SK-N-SH treated with all-trans-retinoic acid at 6 μM for 48 hours (cell line): Measurements from ENCODE around the gene NCAPD2.

Source experiments
- ATAC-seq: fragments of 200-7000 bp; cut with Tn5 transposase; 3 replicates; pipeline ENCODE4 v1.9.1; 2020; ENCODE audit warnings: mild to moderate bottlenecking, moderate library complexity
- ARNTL ChIP-seq: fragments of 450-650 bp; formaldehyde crosslinking; IDR thresholded peaks from 2 replicates; pipeline ENCODE4 v1.5.0; 2020; ENCODE audit warnings: low read depth, mild to moderate bottlenecking, moderate library complexity, borderline replicate concordance
- BACH2 ChIP-seq: fragments of 250-450 bp; sonication (Bioruptor Pico); IDR thresholded peaks from 2 replicates; pipeline ENCODE4 v1.9.0; 2021; ENCODE audit warnings: mild to moderate bottlenecking, borderline replicate concordance
- CSDC2 ChIP-seq: fragments of 250-450 bp; sonication (Bioruptor Pico); IDR thresholded peaks from 2 replicates; pipeline ENCODE4 v1.5.0; 2020; ENCODE audit warnings: mild to moderate bottlenecking, moderate library complexity
- ESRRG ChIP-seq: fragments of 250-450 bp; sonication (Bioruptor Pico); IDR thresholded peaks from 2 replicates; pipeline ENCODE4 v1.6.1; 2021; ENCODE audit warnings: mild to moderate bottlenecking
- ISL1 ChIP-seq: fragments of 250-450 bp; sonication (Bioruptor Pico); IDR thresholded peaks from 2 replicates; pipeline ENCODE4 v2.1.2; 2022; ENCODE audit warnings: mild to moderate bottlenecking, moderate library complexity
- OSR1 ChIP-seq: fragments of 250-450 bp; sonication (Bioruptor Pico); IDR thresholded peaks from 2 replicates; pipeline ENCODE4 v1.8.0; 2022; ENCODE audit warnings: moderate library complexity, mild to moderate bottlenecking, inconsistent platforms
- PPARA ChIP-seq: fragments of 250-450 bp; sonication (Bioruptor Pico); IDR thresholded peaks from 2 replicates; pipeline ENCODE4 v1.5.0; 2020; ENCODE audit warnings: mild to moderate bottlenecking, borderline replicate concordance
- RARB ChIP-seq: fragments of 250-450 bp; sonication (Bioruptor Pico); IDR thresholded peaks from 2 replicates; pipeline ENCODE4 v1.8.0; 2021; ENCODE audit warnings: mild to moderate bottlenecking, moderate library complexity
- SNAI2 ChIP-seq: fragments of 250-450 bp; sonication (Bioruptor Pico); IDR thresholded peaks from 2 replicates; pipeline ENCODE4 v1.5.0; 2020; ENCODE audit warnings: mild to moderate bottlenecking, moderate library complexity
- TCF4 ChIP-seq: fragments of 250-450 bp; sonication (Bioruptor Pico); IDR thresholded peaks from 2 replicates; pipeline ENCODE4 v1.8.0; 2021; ENCODE audit warnings: mild to moderate bottlenecking, moderate library complexity, borderline replicate concordance
- TOX ChIP-seq: fragments of 250-450 bp; sonication (Bioruptor Pico); IDR thresholded peaks from 2 replicates; pipeline ENCODE4 v1.8.0; 2021; ENCODE audit warnings: mild to moderate bottlenecking, moderate library complexity, borderline replicate concordance
- ZC3H10 ChIP-seq: fragments of 250-450 bp; sonication (Bioruptor Pico); IDR thresholded peaks from 2 replicates; pipeline ENCODE4 v1.5.1; 2021; ENCODE audit warnings: mild to moderate bottlenecking, moderate library complexity
- ZFP3 ChIP-seq: fragments of 250-450 bp; sonication (Bioruptor Pico); IDR thresholded peaks from 2 replicates; pipeline ENCODE4 v1.5.0; 2020; ENCODE audit warnings: mild to moderate bottlenecking, moderate library complexity
- ZFP30 ChIP-seq: fragments of 450-650 bp; formaldehyde crosslinking; IDR thresholded peaks from 2 replicates; pipeline ENCODE4 v1.5.0; 2022; ENCODE audit warnings: mild to moderate bottlenecking, moderate library complexity
- ZNF565 ChIP-seq: fragments of 450-650 bp; formaldehyde crosslinking; conservative IDR thresholded peaks from 2 replicates; pipeline ENCODE4 v1.5.0; 2020; ENCODE audit warnings: low read depth, mild to moderate bottlenecking, moderate library complexity
- ZNF70 ChIP-seq: fragments of 450-650 bp; formaldehyde crosslinking; IDR thresholded peaks from 2 replicates; pipeline ENCODE4 v1.5.0; 2020; ENCODE audit warnings: mild to moderate bottlenecking, moderate library complexity
- ZNF8 ChIP-seq: fragments of 450-650 bp; formaldehyde crosslinking; IDR thresholded peaks from 2 replicates; pipeline ENCODE4 v1.5.0; 2020; ENCODE audit warnings: mild to moderate bottlenecking, moderate library complexity
- TF ChIP-seq, protein P1 (sequence below): fragments of 250-450 bp; sonication (Bioruptor Pico); IDR thresholded peaks from 2 replicates; pipeline ENCODE4 v1.8.0; 2021; ENCODE audit warnings: low read depth, mild to moderate bottlenecking, moderate library complexity, borderline replicate concordance
- TF ChIP-seq, protein P2 (sequence below): fragments of 250-450 bp; sonication (Bioruptor Pico); IDR thresholded peaks from 2 replicates; pipeline ENCODE4 v1.5.0; 2020; ENCODE audit warnings: mild to moderate bottlenecking, moderate library complexity
- TF ChIP-seq, protein P3 (sequence below): fragments of 250-450 bp; sonication (Bioruptor Pico); IDR thresholded peaks from 2 replicates; pipeline ENCODE4 v1.8.0; 2020; ENCODE audit warnings: mild to moderate bottlenecking, moderate library complexity, borderline replicate concordance
- TF ChIP-seq, protein P4 (sequence below): fragments of 250-450 bp; sonication (Bioruptor Pico); IDR thresholded peaks from 2 replicates; pipeline ENCODE4 v1.5.1; 2020; ENCODE audit warnings: low read depth, mild to moderate bottlenecking, moderate library complexity

The NCAPD2 gene

DNA sequence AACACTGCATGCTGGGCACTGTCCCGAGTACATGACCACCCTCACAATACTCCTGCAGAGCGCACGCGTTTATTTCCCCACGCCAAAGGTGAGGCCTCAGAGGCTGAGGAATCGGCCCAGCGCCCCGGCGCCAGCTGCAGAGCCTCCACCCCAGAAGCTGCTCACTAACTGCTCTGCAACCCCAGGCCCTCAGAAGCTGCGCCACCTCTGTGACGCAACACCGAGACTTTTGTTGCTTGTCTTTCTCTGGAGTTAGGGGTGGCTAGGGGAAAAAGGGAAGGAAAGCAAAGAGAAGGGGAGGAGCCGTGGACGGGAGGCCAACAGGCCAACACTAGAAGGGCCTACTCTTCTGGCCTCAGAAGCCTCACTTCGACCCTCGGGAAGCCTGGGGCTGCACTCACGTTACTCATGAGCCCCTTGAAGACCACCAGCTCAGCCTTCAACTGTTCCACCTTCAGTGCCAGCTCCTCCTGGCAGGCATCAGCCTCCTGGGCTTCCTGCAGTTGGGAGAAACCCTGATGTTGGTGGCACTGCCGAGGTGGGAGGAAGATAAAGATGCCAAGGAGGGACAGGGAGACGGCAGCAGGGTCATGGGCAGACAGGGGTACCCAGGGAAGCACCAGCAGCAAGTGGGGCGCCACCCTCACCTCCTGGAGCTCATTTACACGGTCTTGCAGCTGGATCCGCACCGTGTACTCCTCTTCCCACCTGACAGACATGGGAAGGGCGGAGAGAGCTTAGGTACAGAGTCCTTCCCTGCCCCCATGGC lies 56.6 kb downstream of the NCAPD2 start:
- TF ChIP-seq ZNF70 (CRISPR knock-in tag) (no peak), CSDC2 (CRISPR knock-in tag) (no peak), ZC3H10 (CRISPR knock-in tag) (no peak), BACH2 (CRISPR knock-in tag) (no peak), RARB (no peak), TOX (CRISPR knock-in tag) (no peak), ESRRG (no peak), OSR1 (CRISPR knock-in tag) (no peak), PPARA (no peak), TCF4 (CRISPR knock-in tag) (no peak), ISL1 (CRISPR knock-in tag) (no peak), ZFP3 (no peak), ZNF8 (CRISPR knock-in tag) (no peak), ARNTL (CRISPR knock-in tag) (no peak)
- TF ChIP-seq, protein P1, sequence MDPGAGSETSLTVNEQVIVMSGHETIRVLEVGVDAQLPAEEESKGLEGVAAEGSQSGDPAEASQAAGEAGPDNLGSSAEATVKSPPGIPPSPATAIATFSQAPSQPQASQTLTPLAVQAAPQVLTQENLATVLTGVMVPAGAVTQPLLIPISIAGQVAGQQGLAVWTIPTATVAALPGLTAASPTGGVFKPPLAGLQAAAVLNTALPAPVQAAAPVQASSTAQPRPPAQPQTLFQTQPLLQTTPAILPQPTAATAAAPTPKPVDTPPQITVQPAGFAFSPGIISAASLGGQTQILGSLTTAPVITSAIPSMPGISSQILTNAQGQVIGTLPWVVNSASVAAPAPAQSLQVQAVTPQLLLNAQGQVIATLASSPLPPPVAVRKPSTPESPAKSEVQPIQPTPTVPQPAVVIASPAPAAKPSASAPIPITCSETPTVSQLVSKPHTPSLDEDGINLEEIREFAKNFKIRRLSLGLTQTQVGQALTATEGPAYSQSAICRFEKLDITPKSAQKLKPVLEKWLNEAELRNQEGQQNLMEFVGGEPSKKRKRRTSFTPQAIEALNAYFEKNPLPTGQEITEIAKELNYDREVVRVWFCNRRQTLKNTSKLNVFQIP (CRISPR knock-in tag), result no peak
- TF ChIP-seq, protein P2, sequence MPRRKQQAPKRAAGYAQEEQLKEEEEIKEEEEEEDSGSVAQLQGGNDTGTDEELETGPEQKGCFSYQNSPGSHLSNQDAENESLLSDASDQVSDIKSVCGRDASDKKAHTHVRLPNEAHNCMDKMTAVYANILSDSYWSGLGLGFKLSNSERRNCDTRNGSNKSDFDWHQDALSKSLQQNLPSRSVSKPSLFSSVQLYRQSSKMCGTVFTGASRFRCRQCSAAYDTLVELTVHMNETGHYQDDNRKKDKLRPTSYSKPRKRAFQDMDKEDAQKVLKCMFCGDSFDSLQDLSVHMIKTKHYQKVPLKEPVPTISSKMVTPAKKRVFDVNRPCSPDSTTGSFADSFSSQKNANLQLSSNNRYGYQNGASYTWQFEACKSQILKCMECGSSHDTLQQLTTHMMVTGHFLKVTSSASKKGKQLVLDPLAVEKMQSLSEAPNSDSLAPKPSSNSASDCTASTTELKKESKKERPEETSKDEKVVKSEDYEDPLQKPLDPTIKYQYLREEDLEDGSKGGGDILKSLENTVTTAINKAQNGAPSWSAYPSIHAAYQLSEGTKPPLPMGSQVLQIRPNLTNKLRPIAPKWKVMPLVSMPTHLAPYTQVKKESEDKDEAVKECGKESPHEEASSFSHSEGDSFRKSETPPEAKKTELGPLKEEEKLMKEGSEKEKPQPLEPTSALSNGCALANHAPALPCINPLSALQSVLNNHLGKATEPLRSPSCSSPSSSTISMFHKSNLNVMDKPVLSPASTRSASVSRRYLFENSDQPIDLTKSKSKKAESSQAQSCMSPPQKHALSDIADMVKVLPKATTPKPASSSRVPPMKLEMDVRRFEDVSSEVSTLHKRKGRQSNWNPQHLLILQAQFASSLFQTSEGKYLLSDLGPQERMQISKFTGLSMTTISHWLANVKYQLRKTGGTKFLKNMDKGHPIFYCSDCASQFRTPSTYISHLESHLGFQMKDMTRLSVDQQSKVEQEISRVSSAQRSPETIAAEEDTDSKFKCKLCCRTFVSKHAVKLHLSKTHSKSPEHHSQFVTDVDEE (CRISPR knock-in tag), result no peak
- TF ChIP-seq, protein P3, sequence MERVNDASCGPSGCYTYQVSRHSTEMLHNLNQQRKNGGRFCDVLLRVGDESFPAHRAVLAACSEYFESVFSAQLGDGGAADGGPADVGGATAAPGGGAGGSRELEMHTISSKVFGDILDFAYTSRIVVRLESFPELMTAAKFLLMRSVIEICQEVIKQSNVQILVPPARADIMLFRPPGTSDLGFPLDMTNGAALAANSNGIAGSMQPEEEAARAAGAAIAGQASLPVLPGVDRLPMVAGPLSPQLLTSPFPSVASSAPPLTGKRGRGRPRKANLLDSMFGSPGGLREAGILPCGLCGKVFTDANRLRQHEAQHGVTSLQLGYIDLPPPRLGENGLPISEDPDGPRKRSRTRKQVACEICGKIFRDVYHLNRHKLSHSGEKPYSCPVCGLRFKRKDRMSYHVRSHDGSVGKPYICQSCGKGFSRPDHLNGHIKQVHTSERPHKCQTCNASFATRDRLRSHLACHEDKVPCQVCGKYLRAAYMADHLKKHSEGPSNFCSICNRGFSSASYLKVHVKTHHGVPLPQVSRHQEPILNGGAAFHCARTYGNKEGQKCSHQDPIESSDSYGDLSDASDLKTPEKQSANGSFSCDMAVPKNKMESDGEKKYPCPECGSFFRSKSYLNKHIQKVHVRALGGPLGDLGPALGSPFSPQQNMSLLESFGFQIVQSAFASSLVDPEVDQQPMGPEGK (CRISPR knock-in tag), result no peak
- TF ChIP-seq, protein P4, sequence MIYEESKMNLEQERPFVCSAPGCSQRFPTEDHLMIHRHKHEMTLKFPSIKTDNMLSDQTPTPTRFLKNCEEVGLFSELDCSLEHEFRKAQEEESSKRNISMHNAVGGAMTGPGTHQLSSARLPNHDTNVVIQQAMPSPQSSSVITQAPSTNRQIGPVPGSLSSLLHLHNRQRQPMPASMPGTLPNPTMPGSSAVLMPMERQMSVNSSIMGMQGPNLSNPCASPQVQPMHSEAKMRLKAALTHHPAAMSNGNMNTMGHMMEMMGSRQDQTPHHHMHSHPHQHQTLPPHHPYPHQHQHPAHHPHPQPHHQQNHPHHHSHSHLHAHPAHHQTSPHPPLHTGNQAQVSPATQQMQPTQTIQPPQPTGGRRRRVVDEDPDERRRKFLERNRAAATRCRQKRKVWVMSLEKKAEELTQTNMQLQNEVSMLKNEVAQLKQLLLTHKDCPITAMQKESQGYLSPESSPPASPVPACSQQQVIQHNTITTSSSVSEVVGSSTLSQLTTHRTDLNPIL (CRISPR knock-in tag), result no peak
- TF ChIP-seq, all 23 proteins: peak for 0
- no peak for ATAC-seq

DNA sequence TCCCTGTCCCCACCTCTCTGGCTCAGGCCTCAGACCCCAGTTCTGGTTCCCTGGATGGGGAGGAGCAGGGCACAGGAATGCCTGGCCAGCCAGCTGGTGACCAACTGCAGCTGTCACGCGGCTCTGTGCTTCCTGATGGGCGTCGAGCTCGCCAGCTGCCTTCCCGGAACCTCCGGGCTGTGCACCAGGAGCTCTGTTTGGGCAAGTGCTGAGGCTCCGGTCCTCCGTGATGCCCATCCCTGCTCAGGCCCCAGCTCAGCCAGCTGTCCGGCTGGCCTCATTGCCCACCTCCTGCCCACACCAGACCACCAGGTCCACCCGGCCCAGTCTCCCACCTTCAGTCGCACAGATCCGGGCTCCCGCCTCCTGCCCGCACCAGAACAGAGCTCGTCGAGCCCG lies 57.2 kb downstream of the NCAPD2 start:
- TF ChIP-seq ZFP30 (no peak), SNAI2 (CRISPR knock-in tag) (no peak), TCF4 (CRISPR knock-in tag) (no peak), BACH2 (CRISPR knock-in tag) (no peak), ARNTL (CRISPR knock-in tag) (no peak), ZNF565 (no peak), ZFP3 (no peak), ZNF70 (CRISPR knock-in tag) (no peak), TOX (CRISPR knock-in tag) (no peak), OSR1 (CRISPR knock-in tag) (no peak), ESRRG (no peak)
- TF ChIP-seq, protein P3 (CRISPR knock-in tag), result no peak
- TF ChIP-seq, protein P2 (CRISPR knock-in tag), result no peak
- no peak for ATAC-seq
